ENCODE measurements around the gene MRPL55.
A peak's percentile ranks its signal among the peaks of the same experiment; 100 is the strongest.

MRPL55 gene

DNA sequence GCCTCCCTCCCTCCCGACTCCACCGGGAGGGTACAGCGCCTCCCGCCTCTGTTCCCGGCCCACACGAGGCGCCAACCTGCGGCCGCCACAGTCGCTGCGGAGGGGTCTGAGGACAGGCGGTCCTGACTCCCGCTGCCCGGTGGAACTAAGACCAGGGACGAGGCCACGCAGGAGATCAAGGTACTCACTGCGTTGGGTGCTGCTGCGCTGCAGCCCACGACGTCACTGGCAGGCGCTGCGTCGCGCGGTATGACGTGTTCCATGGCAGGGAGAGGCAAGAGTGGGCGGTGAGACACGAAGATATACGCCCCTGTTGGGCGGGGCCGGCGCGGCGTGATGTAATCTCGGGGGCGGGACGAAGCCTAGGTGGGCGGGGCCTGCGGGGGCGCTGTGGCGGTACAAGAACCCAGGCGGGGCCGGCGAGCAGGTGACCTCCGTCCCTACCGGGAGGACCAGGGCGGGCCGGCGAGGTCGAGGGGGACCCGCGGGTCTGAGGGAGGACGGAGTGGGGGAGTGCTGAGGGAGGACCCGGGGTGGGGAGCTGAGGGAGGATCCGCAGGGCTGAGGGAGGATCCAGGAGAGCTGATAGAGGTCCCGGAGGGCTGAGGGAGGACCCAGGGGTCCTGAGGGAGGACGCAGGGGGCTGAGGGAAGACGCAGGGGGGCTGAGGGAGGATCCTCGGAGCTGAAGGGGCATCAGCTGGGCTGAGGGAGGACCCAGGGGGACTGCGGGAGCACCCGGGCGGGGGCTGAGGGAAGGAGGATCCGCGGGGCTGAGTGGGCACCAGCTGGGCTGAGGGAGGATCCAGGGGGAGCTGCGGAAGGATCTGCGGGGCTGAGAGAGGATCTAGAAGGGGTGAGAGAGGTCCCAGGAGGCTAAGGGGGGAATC is at the start of gene MRPL55:
MRPL55 (minus strand) TSS at position 227 of the 889 bp plus-strand sequence. CDS start 1,039 bp downstream, outside the sequence.
- DNase-seq: peak; percentile 90 to 94

DNA sequence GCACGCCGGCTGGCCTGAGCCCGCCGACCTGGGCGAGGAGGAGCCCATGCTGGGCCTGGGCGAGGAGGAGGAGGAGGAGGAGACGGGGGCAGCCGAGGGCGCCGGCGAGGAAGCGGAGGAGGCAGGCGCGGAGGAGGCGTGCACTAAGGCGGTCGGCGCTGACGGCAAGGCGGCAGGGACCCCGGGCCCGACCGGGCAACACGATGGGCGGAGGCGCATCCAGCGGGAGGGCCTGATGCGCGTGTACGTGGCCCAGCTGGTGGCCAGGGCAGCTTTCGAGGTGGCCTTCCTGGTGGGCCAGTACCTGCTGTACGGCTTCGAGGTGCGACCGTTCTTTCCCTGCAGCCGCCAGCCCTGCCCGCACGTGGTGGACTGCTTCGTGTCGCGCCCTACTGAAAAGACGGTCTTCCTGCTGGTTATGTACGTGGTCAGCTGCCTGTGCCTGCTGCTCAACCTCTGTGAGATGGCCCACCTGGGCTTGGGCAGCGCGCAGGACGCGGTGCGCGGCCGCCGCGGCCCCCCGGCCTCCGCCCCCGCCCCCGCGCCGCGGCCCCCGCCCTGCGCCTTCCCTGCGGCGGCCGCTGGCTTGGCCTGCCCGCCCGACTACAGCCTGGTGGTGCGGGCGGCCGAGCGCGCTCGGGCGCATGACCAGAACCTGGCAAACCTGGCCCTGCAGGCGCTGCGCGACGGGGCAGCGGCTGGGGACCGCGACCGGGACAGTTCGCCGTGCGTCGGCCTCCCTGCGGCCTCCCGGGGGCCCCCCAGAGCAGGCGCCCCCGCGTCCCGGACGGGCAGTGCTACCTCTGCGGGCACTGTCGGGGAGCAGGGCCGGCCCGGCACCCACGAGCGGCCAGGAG is 49.3 kb upstream of the MRPL55 start:
- no peak for DNase-seq

DNA sequence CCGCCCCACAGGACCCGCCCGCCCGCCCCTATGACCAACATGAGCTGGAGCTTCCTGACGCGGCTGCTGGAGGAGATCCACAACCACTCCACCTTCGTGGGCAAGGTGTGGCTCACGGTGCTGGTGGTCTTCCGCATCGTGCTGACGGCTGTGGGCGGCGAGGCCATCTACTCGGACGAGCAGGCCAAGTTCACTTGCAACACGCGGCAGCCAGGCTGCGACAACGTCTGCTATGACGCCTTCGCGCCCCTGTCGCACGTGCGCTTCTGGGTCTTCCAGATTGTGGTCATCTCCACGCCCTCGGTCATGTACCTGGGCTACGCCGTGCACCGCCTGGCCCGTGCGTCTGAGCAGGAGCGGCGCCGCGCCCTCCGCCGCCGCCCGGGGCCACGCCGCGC is 48.6 kb upstream of the MRPL55 start:
- DNase-seq: no peak

DNA sequence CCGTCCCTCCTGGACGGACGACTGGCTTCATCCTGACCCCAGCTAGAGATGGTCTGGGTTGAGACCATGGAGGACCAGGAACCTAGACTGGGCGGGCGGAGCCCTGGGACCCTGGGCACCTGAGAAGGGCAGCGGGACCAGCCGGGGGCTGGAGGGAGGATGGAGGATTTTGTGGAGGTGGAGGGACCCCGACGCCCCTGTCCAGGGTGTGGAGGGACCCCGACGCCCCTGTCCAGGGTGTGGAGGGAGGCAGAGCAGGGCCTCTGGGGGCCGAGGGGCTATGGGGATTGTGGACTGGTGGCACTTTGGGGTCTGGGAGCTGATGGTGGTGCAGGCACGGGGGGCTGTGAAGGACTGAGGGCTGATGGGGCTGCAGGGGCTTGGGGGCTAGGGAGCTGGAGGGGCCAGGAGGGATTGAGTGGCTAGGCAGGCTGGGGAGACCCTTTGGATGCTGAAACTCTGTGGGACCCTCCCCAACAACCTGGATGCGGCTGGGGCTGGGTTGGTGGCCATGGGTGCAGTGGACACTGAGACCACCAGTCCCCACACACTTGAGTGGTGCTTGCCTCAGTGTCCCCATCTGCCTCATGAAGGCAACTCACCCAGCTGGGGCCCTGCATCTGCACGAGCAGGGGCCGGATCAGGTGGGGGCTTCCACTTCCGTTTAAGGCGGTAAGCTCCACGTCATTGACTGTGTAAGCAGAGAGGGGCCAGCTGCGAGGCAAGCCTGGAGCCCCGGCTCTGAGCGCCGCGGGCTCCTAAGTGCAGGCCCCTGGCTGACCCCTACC is 48.0 kb upstream of the MRPL55 start:
- DNase-seq: no peak

DNA sequence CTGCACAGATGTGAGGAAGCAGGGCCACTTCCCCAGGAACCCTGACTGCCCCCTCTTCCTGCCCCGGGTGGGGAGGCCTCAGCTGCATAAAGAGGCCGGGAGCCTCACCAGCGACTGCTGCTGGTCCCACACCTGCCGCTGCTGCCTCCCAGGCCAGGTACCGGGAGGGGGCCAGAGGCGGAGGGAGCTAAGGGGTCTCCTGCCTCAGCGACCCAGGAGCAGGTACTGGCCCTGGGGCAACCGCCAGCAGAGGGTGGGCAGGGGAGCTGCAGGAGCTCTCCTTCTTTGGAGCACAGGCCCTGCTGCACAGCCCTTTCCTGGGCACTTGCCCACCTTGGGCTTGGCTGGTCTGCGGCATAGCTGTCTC is 47.4 kb upstream of the MRPL55 start:
- DNase-seq: no peak

DNA sequence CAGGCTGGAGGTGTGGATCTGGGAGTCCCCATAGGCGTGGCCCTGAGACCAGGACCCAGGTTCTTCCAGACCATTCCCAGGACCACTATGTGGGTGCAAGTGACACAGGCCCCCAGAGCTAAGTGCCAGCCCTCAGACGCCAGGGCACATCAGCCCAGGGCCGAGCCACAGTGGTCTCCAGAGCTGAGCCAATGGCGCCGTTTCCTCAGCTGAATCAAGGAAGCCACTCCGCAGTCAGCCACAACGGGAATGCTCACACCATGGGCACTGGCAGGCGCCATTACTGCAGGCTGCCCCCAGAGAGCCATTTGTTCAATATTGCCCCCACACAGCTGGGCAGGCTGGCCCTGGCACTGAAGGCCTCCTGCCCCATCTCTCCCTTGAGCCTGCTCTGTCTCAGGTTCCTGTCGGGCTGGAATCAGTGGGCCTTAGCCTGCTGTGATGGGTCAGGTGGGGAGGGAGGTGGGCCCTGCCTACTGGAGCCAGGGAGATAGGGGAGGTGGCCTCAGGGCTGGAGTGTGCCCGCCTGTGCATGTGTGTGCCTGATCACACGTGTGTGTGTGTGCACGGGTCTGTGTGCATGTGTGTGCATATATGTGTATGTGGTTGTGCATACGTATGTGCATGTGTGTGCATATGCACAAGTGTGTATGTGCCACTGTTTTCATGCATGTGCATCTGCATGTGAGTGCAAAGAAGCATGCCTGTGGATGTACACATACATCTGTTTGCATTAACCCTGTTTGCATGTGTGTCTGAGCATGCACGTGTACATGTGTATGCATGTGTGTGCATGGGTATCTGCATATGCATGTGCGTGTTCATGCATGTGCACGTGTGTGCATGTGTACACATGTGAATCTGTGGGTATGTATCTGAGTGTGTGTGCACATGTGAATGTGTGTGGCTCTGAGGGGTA is 46.8 kb upstream of the MRPL55 start:
- no peak for DNase-seq

DNA sequence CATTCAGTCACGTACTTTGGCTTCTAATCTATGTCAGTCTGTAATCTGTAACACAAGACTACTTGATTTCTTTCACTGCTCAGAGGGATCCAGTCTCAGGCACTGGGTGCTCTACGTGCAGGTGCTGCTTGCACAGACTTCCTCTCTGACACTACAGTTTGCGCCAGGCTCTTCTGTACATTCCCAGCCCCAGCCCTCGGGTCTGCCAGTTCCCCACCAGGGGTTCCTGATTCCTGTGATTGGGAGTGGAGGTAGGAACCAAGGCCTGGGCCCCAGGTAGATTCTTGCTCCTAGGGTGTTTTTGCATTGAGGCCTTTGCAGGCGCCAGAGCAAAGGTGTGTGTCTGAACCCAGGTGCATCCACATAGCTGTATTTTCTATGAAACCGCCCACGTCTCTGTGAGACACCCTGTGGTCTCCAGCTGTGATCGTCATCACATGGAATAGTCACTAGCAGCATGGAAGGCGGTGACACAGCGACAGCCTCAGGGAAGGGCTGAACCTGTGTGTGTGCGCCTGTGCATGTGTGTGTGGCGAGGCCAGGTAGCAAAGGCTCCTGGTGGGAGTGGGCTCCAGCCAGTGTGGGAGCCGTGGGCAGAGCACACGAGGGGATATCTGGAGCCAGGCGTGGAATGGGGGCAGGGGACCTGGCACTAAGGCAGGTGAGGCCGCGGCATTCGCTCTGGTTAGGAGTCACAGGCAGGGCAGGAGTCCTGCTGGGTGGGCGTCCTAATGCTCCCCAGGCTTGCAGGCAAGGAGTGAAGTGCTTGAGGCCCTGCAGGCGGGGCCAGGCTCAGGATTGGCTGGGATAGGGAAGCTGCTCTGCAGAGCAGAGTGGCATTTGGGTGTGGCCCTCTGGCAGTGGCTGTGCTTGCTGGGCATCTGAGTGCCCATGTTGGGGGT is 45.8 kb upstream of the MRPL55 start:
- no peak for DNase-seq

DNA sequence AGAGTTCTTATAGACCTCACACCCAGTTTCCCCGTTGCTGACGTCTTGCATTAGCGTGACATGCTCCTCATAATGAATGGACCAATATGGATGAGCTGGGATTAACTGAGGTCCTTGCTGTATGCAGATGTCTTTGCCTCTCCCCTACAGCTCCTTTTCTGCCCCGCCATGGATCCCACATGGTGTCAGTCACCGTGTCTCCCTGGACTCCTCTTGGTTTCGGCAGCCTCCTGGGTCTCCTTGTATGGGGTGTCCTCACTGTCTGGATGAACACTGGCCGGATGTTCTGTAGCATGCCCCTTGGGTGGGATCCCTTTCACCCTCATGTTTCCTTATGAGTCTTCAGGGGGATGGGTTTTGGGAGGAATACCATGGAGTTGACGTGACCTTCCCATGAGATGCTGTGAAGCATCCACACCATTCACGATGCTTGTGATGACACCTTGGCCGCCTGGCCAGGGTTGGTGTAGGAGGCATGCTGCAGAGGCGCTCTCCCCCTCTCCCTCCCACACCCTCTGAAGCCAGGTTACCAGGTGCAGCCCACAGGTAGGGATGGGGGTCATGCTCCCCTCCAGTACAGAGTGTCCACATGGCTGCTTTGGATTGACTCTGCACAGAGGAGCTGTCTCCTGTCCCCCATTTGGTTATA is 45.0 kb upstream of the MRPL55 start:
- DNase-seq: no peak

DNA sequence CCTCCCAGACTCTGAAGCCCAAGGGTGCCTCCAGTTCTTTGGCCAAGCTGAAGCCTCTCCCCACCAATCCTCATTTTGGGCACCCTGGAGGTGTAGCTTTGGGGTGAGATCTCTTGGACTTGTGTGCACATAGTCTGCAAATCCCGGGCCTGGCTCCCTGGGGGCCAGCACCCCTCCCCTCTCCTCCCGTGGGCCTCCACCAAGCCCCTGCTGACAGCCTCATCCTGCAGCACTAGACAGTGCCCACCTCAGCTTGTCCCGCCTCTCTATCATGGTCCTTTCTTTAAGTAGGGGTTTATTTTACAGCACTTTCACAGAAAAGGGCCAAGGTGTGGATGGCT is 43.8 kb upstream of the MRPL55 start:
- no peak for DNase-seq

DNA sequence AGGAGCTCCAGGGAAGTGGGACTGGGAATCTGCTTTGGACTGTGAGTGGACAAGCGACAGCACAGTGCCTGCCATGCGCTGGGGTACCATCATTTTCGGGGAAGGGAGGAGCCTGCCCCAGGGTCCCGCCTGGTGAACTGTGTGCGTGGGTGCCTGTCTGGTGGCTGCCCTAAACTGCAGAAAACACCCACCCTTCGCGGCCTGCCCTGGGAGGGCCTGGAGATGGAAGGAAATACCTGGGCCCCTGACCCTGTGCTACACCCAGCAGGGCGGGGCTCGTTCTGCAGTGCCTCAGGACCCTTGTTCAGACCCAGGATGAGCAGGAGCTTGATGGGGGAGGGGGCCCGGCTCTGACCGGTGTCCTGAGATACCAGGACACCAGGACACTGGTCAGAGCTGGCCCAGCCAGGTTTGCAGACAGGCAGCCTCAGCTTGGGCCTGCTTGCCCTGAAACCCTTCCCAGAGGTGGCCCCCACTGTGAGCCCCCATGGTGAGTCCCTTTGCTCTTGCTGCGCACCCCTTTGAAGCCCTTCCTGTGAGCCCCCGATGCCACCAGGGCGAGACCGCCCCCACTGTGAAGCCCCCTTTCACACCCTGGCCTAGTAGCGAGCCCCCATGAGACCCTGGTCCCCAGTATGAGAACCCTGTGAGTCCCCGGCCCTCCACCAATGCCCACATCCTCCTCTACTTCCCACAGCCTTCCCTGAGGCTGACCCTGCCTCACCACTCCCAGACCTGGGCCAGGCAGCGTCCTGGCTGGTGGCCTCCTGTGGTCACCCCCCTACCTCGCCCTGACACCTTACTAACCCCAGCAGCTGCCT is 43.2 kb upstream of the MRPL55 start:
- no peak for DNase-seq

DNA sequence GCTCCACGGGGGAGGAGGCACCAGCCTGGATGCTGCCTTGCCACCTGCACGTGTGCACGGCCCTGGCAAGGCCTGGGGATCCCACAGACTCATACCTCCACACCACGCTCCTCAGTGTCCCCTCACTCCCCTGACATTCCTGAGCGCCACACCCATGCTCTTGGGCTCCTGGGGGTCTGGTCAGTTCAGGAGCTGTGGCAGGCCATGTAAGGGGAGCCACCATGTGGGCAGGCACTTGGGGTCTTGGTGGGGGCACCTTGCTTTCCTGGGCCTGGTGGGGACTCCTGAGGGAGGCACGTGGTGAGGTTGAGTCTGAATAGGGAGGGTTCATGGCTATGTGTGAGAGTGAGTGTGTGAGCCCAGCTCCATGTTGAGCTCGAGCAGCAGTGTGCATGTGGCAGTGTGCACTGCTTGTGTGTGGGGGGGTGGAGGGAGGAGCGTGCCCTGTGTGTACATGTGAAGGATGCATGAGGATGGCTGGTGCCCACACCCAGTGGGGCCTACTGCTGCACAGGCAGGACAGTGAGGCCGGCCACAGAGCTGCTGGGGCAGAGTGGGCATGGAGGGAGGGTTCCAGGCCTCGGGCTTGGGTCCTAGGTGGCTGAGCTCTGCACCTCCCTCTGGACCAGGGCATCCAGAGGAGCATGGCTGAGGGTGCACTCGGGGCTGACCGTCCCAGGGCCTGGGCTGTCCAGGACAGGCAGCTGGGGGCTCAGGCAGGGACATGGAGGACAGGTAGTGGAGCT is 42.3 kb upstream of the MRPL55 start:
- no peak for DNase-seq

DNA sequence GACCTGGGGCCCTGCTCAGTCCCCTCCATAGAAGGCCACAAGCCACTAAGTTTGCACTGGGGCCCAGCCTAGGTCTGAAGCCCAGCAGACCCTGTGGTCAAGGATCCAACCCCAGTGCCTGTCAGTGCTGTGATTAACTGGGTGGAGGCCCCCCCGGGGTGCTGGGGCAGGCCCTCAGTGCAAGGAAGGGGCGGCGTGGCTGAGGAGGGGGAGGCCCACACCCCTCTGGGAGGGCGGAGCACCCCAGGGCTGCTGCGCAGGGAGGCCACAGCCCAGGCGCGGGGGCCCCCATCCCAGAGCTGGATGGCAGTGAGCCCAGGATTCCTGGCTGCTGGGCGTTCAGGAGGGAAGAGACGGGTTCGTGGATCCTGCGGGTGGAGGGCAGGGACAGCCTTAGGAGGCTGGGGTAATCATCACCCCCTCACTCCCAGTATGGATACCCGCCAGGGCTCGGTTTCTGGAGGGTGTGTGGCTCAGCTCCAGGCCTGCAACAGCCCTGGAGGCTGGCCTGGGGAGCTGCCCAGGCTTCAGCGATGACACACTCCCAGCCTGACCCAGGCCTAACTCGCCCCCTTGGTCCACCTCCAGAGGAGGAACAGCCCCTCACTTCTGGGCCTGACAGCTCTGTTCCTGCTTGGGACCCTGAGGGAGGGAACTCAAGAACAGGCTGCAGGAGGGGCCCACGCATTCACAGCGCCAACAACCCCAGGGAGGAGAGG is 41.5 kb upstream of the MRPL55 start:
- no peak for DNase-seq

DNA sequence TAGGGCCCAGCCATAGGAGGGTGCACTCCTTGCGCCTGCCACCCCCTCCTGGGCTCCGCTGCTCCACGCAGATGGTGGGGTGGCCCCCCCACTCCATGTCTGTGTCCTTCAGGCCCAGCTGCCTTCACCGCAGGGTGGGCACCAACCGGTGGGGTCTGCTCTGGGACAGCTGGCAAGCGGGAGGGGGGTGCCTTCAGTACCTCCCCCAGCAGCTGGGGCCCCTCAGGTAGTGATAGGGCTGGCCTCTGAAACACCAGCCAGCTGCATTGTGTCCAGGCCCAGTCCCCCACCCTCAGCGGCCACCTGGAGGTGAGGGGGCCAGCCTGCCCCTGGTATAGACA is 41.0 kb upstream of the MRPL55 start:
- no peak for DNase-seq

DNA sequence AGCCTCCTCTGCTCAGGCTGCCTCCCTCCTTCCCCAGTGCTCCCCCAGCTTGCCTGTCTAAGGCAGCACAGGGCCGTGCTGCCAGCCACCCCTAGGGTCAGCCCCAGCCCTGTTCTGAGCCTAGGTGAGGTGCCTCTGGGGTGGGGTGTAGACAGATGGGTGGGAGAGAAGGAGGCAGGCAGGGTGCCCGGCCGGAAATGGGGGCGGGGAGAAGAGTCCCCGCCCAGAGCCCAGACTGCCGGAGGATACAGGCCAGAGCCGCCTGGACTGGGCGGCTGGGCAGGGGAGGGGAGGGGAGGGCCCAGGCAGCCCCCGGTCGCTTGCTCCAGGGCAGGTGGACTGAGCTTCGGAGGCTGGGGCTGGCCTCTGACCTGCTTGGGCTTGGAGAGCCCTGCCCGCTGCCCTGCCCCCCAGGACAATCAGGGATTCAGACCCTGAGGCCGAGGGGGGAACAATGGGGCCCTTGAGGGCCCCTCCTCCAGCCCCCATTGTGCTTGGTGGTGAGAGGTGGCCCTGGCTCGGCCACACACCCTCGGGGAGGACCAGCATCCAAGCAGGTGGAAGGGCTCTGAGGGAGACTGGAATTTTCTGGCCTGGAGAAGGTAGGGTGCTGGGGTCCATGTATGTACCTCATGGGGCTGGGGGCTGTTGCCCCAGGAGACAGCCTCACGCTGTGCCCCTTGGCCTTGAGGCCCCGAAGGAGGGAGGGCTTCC is 40.5 kb upstream of the MRPL55 start, which contains the start of gene GJC2:
GJC2 (plus strand) TSS at position 525 of the 714 bp plus-strand sequence. CDS start 7,829 bp downstream, outside the sequence.
- no peak for DNase-seq

DNA sequence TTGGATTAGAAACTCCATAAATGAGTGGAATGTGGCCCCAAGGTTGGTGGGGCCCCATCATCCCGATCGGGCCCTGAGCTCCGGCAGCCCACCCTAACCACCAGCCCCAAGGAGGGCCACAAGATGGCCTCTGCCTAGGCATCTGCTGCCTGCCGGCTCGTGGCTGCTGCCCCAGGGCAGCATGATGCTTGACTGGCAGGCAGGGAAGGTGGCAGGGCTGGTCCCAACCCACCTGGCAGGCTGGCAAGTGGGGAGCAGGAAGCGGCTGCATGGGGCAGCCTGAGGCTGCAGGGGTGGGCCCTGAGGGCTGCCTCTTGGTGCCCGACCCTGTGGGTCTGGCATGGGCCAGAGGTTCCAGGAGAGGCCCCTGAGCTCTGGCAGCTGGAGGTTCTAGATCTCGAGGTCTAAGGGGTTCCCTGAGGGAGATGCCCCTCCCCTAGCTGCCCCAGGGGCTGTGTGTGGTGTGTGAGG is 39.9 kb upstream of the MRPL55 start:
- no peak for DNase-seq

DNA sequence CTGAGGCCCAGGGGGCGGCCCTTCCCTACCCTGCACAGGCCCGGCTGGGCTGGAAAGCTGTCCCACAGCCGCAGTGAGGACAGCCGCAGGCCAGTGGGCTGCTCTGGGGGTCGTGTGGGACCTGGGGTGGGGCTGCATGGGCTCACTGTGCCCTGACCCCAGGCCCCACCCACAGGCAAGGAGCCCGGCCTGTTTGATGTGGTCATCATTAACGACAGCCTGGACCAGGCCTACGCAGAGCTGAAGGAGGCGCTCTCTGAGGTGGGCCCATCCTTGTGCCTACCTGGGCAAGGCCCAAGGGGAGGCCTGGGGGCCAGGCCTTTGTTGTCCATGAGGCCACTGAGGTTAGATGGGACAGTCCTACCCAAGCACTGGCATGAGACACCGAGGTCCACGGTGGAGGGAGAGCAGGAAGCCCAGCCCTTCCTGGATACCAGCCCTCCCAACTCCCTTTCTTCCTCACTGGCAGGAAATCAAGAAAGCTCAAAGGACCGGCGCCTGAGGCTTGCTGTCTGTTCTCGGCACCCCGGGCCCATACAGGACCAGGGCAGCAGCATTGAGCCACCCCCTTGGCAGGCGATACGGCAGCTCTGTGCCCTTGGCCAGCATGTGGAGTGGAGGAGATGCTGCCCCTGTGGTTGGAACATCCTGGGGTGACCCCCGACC is 39.2 kb upstream of the MRPL55 start:
- no peak for DNase-seq

DNA sequence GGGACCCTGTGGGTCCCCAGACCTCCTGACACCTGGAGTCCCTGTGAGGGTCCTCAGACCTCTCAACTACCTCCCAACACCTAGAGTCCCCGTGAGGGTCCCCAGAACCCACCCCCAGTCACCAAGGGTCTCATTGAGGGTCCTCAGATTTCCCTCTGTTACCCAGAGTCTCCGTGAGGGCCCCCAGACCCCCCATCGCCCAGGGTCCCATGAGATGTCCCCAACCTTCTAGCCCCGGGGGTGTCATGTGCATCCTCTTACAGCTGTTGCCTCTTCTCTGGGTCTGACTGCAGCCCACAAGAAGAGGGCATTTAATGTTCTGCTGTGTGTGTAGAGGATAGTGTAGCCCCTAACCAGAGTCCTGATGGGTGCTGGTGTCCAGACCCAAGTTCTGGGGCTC is 38.7 kb upstream of the MRPL55 start:
- no peak for DNase-seq
